HepG2 (cell line): ENCODE measurements around the gene MYADML2. TPM values are rescaled to one million over a fixed set of nuclear protein-coding genes. Genes with fewer than 3 reads are reported as not detected.

Experiments
- NRL ChIP-seq: sonication (generic); formaldehyde crosslinking; IDR thresholded peaks from 2 replicates; pipeline ENCODE4 v1.5.0; 2020; ENCODE audit warnings: missing genetic modification reagents, mild to moderate bottlenecking, moderate library complexity, borderline replicate concordance
- ZKSCAN1 ChIP-seq: fragments of 150-350 bp; IDR thresholded peaks from 2 replicates; pipeline ENCODE4 v1.6.1; 2014; ENCODE audit warnings: low read length
- ZNF326 ChIP-seq: sonication (generic); formaldehyde crosslinking; IDR thresholded peaks from 2 replicates; pipeline ENCODE4 v1.4.0; 2020; ENCODE audit warnings: missing genetic modification reagents, borderline replicate concordance
- polyA plus RNA-seq, 8 experiments: library from polyadenylated mRNA; depleted of rRNA in 3 of 8; stranded (reverse) in 7 of 8; unstranded in 1 of 8; fragments of >200 nt; fragmentation: Illumina TruSeq in 4 of 8; extraction: Trizol in 4 of 8; gene quantifications; 2 replicates each; pipeline versions ENCODE4 v1.2.1 to v1.2.3, GENCODE V29; 2011 to 2016; ENCODE audit warnings: low read depth in 4 of 8, missing spikeins in 1 of 8, mixed read lengths in 1 of 8; ENCODE audit not compliant: insufficient read depth in 1 of 8
- total RNA-seq, 5 experiments: library from RNA; depleted of rRNA; stranded (reverse); fragments of >200 nt; fragmentation: Illumina TruSeq; extraction: Trizol; gene quantifications; 2 replicates each; pipeline ENCODE4 v1.2.3, GENCODE V29; 2016; ENCODE audit warnings: low read depth in 1 of 5
- TF ChIP-seq, protein P1 (sequence below): sonication (generic); formaldehyde crosslinking; IDR thresholded peaks from 2 replicates; pipeline ENCODE4 v1.5.1; 2020; ENCODE audit warnings: missing genetic modification reagents, mild to moderate bottlenecking, borderline replicate concordance
- TF ChIP-seq, protein P2 (sequence below): sonication (generic); formaldehyde crosslinking; IDR thresholded peaks from 2 replicates; pipeline ENCODE4 v1.5.0; 2020; ENCODE audit warnings: mild to moderate bottlenecking, missing genetic modification reagents
- TF ChIP-seq, protein P3 (sequence below): sonication (generic); formaldehyde crosslinking; IDR thresholded peaks from 2 replicates; pipeline ENCODE4 v1.5.0; 2020; ENCODE audit warnings: mild to moderate bottlenecking, missing genetic modification reagents

MYADML2 gene
- total and polyA plus RNA-seq, 2 of the 13 experiments (the other 11 are each of a cell fraction or from before 2014, with no cell fraction given): not detected

DNA sequence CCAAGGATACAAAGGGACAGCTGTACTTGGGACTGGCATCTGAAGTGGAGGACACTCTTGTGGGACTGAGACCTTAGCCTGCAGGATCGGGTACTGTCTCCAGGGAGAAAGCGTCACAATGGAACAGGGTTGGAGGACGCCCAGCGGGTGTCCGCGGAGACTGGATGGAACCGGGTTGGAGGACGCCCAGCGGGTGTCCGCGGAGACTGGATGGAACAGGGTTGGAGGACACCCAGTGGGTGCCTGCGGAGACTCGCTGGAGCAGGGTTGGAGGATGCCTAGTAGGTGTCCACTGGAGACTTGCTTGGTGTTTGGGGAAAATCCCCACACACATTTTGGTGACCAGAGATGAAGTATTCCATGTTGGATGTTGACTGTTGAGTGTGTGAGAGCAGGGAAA is at the start of gene MYADML2 (continued):
- TF ChIP-seq, protein P1, sequence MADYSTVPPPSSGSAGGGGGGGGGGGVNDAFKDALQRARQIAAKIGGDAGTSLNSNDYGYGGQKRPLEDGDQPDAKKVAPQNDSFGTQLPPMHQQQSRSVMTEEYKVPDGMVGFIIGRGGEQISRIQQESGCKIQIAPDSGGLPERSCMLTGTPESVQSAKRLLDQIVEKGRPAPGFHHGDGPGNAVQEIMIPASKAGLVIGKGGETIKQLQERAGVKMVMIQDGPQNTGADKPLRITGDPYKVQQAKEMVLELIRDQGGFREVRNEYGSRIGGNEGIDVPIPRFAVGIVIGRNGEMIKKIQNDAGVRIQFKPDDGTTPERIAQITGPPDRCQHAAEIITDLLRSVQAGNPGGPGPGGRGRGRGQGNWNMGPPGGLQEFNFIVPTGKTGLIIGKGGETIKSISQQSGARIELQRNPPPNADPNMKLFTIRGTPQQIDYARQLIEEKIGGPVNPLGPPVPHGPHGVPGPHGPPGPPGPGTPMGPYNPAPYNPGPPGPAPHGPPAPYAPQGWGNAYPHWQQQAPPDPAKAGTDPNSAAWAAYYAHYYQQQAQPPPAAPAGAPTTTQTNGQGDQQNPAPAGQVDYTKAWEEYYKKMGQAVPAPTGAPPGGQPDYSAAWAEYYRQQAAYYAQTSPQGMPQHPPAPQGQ: no peak
- TF ChIP-seq NRL (CRISPR knock-in tag): no peak
- TF ChIP-seq, protein P2, sequence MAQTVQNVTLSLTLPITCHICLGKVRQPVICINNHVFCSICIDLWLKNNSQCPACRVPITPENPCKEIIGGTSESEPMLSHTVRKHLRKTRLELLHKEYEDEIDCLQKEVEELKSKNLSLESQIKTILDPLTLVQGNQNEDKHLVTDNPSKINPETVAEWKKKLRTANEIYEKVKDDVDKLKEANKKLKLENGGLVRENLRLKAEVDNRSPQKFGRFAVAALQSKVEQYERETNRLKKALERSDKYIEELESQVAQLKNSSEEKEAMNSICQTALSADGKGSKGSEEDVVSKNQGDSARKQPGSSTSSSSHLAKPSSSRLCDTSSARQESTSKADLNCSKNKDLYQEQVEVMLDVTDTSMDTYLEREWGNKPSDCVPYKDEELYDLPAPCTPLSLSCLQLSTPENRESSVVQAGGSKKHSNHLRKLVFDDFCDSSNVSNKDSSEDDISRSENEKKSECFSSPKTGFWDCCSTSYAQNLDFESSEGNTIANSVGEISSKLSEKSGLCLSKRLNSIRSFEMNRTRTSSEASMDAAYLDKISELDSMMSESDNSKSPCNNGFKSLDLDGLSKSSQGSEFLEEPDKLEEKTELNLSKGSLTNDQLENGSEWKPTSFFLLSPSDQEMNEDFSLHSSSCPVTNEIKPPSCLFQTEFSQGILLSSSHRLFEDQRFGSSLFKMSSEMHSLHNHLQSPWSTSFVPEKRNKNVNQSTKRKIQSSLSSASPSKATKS (CRISPR knock-in tag): no peak
- TF ChIP-seq ZKSCAN1: no peak
- TF ChIP-seq, protein P3, sequence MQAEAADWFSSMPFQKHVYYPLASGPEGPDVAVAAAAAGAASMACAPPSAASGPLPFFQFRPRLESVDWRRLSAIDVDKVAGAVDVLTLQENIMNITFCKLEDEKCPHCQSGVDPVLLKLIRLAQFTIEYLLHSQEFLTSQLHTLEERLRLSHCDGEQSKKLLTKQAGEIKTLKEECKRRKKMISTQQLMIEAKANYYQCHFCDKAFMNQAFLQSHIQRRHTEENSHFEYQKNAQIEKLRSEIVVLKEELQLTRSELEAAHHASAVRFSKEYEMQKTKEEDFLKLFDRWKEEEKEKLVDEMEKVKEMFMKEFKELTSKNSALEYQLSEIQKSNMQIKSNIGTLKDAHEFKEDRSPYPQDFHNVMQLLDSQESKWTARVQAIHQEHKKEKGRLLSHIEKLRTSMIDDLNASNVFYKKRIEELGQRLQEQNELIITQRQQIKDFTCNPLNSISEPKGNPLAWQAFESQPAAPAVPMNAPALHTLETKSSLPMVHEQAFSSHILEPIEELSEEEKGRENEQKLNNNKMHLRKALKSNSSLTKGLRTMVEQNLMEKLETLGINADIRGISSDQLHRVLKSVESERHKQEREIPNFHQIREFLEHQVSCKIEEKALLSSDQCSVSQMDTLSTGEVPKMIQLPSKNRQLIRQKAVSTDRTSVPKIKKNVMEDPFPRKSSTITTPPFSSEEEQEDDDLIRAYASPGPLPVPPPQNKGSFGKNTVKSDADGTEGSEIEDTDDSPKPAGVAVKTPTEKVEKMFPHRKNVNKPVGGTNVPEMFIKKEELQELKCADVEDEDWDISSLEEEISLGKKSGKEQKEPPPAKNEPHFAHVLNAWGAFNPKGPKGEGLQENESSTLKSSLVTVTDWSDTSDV (CRISPR knock-in tag): 0 out of 2 replicates have a peak, but pooled peaks have one; percentile 31
- TF ChIP-seq ZNF326 (CRISPR knock-in tag): no peak
